Glutamatergic neuron (in vitro differentiated cells): Measurements from ENCODE around the gene LCN2. TPM values are rescaled to one million over a fixed set of nuclear protein-coding genes. Genes with fewer than 3 reads are reported as not detected.

Source experiments
- DNase-seq: peaks from one replicate; pipeline ENCODE4 v3.0.0; 2022
- H3K27ac Mint-ChIP-seq: one replicate; pipeline ENCODE4 v1.8.0; 2020; ENCODE audit warnings: mild to moderate bottlenecking, mixed read lengths, inconsistent platforms; ENCODE audit not compliant: unreplicated experiment
- H3K27me3 Mint-ChIP-seq: one replicate; pipeline ENCODE4 v1.8.0; 2020; ENCODE audit warnings: mild to moderate bottlenecking, moderate library complexity, mixed read lengths, inconsistent platforms; ENCODE audit not compliant: unreplicated experiment
- H3K36me3 Mint-ChIP-seq: one replicate; pipeline ENCODE4 v1.8.0; 2020; ENCODE audit warnings: mild to moderate bottlenecking, mixed read lengths, inconsistent platforms; ENCODE audit not compliant: unreplicated experiment
- H3K4me1 Mint-ChIP-seq: one replicate; pipeline ENCODE4 v1.8.0; 2020; ENCODE audit warnings: mild to moderate bottlenecking, low read depth, mixed read lengths, inconsistent platforms; ENCODE audit not compliant: unreplicated experiment
- H3K4me3 Mint-ChIP-seq: one replicate; pipeline ENCODE4 v1.8.0; 2020; ENCODE audit warnings: mild to moderate bottlenecking, mixed read lengths, inconsistent platforms; ENCODE audit not compliant: unreplicated experiment
- H3K9me3 Mint-ChIP-seq: one replicate; pipeline ENCODE4 v1.8.0; 2020; ENCODE audit warnings: mild to moderate bottlenecking, moderate library complexity, mixed read lengths, inconsistent platforms; ENCODE audit not compliant: unreplicated experiment
- total RNA-seq: library from RNA; stranded (reverse); fragmentation: NEBNext Ultra II Directional; extraction: Animal tissue kit (Norgen Biotek cat#: 25700); gene quantifications from one replicate; pipeline ENCODE4 v1.2.1, GENCODE V29; 2021; ENCODE audit not compliant: unreplicated experiment
- TF ChIP-seq, protein P1 (sequence below): fragments of 200-600 bp; sonication (generic); IDR thresholded peaks from one replicate; pipeline ENCODE4 v1.5.0; 2021; ENCODE audit not compliant: partially characterized antibody, unreplicated experiment

The LCN2 gene
- total RNA-seq, 1 donor from 2014 or later = not detected

- H3K27ac Mint-ChIP-seq = no peak overlapping the region
- DNase-seq = no peak
- peaks cover 12% of the 10 kb centered on the region for H3K9me3 Mint-ChIP-seq
- H3K4me3 Mint-ChIP-seq = no peak overlapping the region
- TF ChIP-seq, protein P1, sequence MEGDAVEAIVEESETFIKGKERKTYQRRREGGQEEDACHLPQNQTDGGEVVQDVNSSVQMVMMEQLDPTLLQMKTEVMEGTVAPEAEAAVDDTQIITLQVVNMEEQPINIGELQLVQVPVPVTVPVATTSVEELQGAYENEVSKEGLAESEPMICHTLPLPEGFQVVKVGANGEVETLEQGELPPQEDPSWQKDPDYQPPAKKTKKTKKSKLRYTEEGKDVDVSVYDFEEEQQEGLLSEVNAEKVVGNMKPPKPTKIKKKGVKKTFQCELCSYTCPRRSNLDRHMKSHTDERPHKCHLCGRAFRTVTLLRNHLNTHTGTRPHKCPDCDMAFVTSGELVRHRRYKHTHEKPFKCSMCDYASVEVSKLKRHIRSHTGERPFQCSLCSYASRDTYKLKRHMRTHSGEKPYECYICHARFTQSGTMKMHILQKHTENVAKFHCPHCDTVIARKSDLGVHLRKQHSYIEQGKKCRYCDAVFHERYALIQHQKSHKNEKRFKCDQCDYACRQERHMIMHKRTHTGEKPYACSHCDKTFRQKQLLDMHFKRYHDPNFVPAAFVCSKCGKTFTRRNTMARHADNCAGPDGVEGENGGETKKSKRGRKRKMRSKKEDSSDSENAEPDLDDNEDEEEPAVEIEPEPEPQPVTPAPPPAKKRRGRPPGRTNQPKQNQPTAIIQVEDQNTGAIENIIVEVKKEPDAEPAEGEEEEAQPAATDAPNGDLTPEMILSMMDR = no peak
- peaks cover 8% of the 10 kb centered on the region for H3K27me3 Mint-ChIP-seq
- peaks cover 3% of the 10 kb centered on the region for H3K4me1 Mint-ChIP-seq
- H3K36me3 Mint-ChIP-seq = no peaks in the 10 kb centered on the region
Observed at GRCh38 chr9:128146591-128147120, 2.6 kb upstream of the LCN2 start.

DNA sequence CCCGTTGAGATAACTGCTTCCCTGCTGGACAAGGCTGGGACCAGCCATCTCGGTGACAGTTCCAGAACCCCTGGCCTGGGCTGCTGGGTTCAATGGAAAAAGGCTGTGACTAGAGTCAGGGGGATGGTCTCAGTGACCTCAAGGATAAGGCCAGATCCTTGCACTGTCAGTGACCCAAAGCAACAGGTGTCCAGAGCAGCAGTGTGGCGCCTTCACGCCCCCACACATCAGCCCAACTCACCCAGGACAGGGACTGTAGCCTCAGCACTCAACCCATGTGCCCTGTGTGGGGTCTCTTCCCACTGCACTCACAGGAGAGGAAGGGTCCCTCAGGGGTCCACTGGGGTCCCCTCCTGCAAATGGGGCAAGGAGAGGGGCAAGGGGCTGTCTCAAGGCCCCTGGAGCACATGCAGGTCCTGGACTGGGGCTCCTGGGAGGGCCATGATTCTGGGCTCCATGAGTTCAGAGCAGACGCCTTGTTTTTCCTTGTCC lies 698 bp upstream of the LCN2 start:
- Mint-ChIP-seq H3K4me1 (peaks cover 3% of the 10 kb centered on the region), H3K9me3 (peaks cover 8% of the 10 kb centered on the region), H3K27me3 (peaks cover 6% of the 10 kb centered on the region), H3K27ac (no peak overlapping the region), H3K4me3 (no peak overlapping the region), H3K36me3 (no peaks in the 10 kb centered on the region)
- DNase-seq = no peak
- TF ChIP-seq, protein P1 = no peak

- peaks cover 6% of the 10 kb centered on the region for H3K27me3 Mint-ChIP-seq
- H3K4me1 Mint-ChIP-seq = peaks cover 3% of the 10 kb centered on the region
- no peak for DNase-seq
- H3K36me3 Mint-ChIP-seq = no peaks in the 10 kb centered on the region
- H3K27ac Mint-ChIP-seq = no peak overlapping the region
- peaks cover 8% of the 10 kb centered on the region for H3K9me3 Mint-ChIP-seq
- no peak overlapping the region for H3K4me3 Mint-ChIP-seq
- TF ChIP-seq, protein P1 = no peak
Observed at GRCh38 chr9:128149951-128150593, 819 bp downstream of the LCN2 start.

GRCh38 chr9:128150594-128151308 lies 1.5 kb downstream of the LCN2 start:
- Mint-ChIP-seq H3K27ac (no peak overlapping the region), H3K4me1 (peaks cover 3% of the 10 kb centered on the region), H3K4me3 (peak overlapping the region; percentile 33), H3K27me3 (peaks cover 6% of the 10 kb centered on the region), H3K36me3 (no peaks in the 10 kb centered on the region), H3K9me3 (peaks cover 8% of the 10 kb centered on the region)
- peak; percentile 56 for DNase-seq
- TF ChIP-seq, protein P1 = peak; percentile 43
